Hair follicle dermal papilla cell (primary cell): ENCODE data around the gene ERVMER34-1. TPM values are rescaled to one million over a fixed set of nuclear protein-coding genes. Genes with fewer than 3 reads are reported as not detected.
A peak's percentile ranks its signal among the peaks of the same experiment; 100 is the strongest.

ENCODE experiments used
- small RNA-seq: library from RNA; depleted of rRNA; stranded (forward); fragments of <200 nt; gene quantifications from one replicate; pipeline ENCODE3, GENCODE V24; 2012
- total RNA-seq: library from RNA; depleted of rRNA; stranded (reverse); fragments of >200 nt; gene quantifications from 2 replicates; pipeline ENCODE4 v1.2.3, GENCODE V29; 2012

The ERVMER34-1 gene
- 0.12 and 0.16 TPM in 2 replicates for total RNA-seq

GRCh38 chr4:52750819-52751486 lies at the start of gene ERVMER34-1:
Gene ERVMER34-1 (minus strand): TSS chr4:52751425. CDS start chr4:52745520, 5,905 bp downstream.

Small RNAs within 50 kb of the gene (small RNA-seq; reads per million reads assigned to genes)
- 20.9 reads per million, percentile 95 among the genes with 10 or more reads in this experiment for gene MIR4449
- not detected for gene RF00019
- not detected for gene RF00568
- gene SNORA26 = 128 reads per million, percentile 98 among the genes with 10 or more reads in this experiment

Other genes with a start within 250 kb of the ERVMER34-1 start
- 11.8 and 12.8 TPM in 2 replicates for gene USP46, start 92.1 kb downstream of the ERVMER34-1 start, total RNA-seq
- gene RASL11B, start 110.9 kb upstream of the ERVMER34-1 start, total RNA-seq = 1.3 and 1.8 TPM in 2 replicates